K562 (cell line): Measurements from ENCODE around the gene PCCA. TPM values are rescaled to one million over a fixed set of nuclear protein-coding genes. Genes with fewer than 3 reads are reported as not detected.

Source experiments
- ATAC-seq: fragments of 200-7000 bp; cut with Tn5 transposase; 3 replicates; pipeline ENCODE4 v1.9.1; 2020; ENCODE audit warnings: moderate library complexity
- BruUV-seq: library from RNA; stranded (reverse); fragments of 400-500 nt; replicated peaks from 2 replicates; lab custom pipeline; 2021; lab: Mats Ljungman, UMichigan
- CTCF ChIA-PET: fragments of 300-600 bp; formaldehyde crosslinking; extraction: SDS; loops from one replicate; lab custom pipeline; 2021; ENCODE audit warnings: low intra/inter-chr PET ratio; lab: Yijun Ruan, JAX
- POLR2A ChIA-PET: fragments of 300-600, 350-650 bp; sonication (Branson Sonifier 250); formaldehyde crosslinking; extraction: SDS; loops from one replicate; lab custom pipeline; 2021; ENCODE audit warnings: antibody characterized with exemption, inconsistent platforms; lab: Yijun Ruan, JAX
- DNase-seq, 4 experiments: peaks; one replicate each; pipeline versions ENCODE4 v3.0.0 to v3.0.0-alpha.2; 2011 to 2018; ENCODE audit warnings: low spot score in 3 of 4, mixed read lengths in 3 of 4; ENCODE audit errors: extremely low read depth in 1 of 4
- FAIRE-seq: peaks from 2 replicates; lab custom pipeline; 2011; peaks lifted over from hg19 to GRCh38; lab: Jason Lieb, UNC
- H2AFZ ChIP-seq: 2 replicates; pipeline ENCODE4 v1.6.0; 2011; ENCODE audit warnings: low read depth, low read length, control low read depth, inconsistent platforms
- H3K27ac ChIP-seq: fragments of 200-600 bp; 3 replicates; pipeline ENCODE4 v1.8.0; 2011; ENCODE audit warnings: low read depth, mild to moderate bottlenecking, control low read depth, inconsistent platforms, low read length, moderate library complexity, mixed read lengths; ENCODE audit errors: extremely low read depth
- H3K27me3 ChIP-seq, 2 experiments: fragments of 300-600 bp in 1 of 2; 2 replicates in 1 of 2; 3 replicates in 1 of 2; pipeline versions ENCODE4 v1.6.0 to v1.8.0; 2011; ENCODE audit warnings: inconsistent platforms in 2 of 2, low read length in 2 of 2, mild to moderate bottlenecking in 1 of 2, mixed read lengths in 1 of 2, moderate library complexity in 1 of 2; ENCODE audit not compliant: control insufficient read depth in 2 of 2, insufficient read depth in 2 of 2
- H3K36me3 ChIP-seq: fragments of 300-600 bp; 3 replicates; pipeline ENCODE4 v1.8.0; 2011; ENCODE audit warnings: mild to moderate bottlenecking, low read length, inconsistent platforms; ENCODE audit not compliant: control insufficient read depth, insufficient read depth
- H3K4me1 ChIP-seq, 2 experiments: fragments of 200-600 bp in 1 of 2; replicated peaks in 1 of 2; 2 replicates in 1 of 2; 3 replicates in 1 of 2; pipeline versions ENCODE4 v1.5.1 to v1.8.0; 2011; ENCODE audit warnings: inconsistent platforms in 2 of 2, low read length in 2 of 2, mild to moderate bottlenecking in 1 of 2, mixed read lengths in 1 of 2, moderate library complexity in 1 of 2; ENCODE audit not compliant: control insufficient read depth in 2 of 2, insufficient read depth in 2 of 2
- H3K4me2 ChIP-seq: 2 replicates; pipeline ENCODE4 v1.6.1; 2011; ENCODE audit warnings: low read length, control low read depth, inconsistent platforms, mixed read lengths; ENCODE audit not compliant: insufficient read depth
- H3K4me3 ChIP-seq: fragments of 200-600 bp; sonication (generic), shearing (Covaris generic); 2 replicates; pipeline ENCODE4 v1.5.1; 2016; ENCODE audit warnings: control low read depth, inconsistent platforms
- H3K79me2 ChIP-seq: fragments of 200-600 bp; 3 replicates; pipeline ENCODE4 v1.8.0; 2011; ENCODE audit warnings: low read length, inconsistent platforms; ENCODE audit not compliant: control insufficient read depth, insufficient read depth
- H3K9ac ChIP-seq, 2 experiments: 2 replicates each; pipeline versions ENCODE4 v1.6.0 to v1.6.1; 2011; ENCODE audit warnings: low read depth in 2 of 2, low read length in 2 of 2, control low read depth in 1 of 2, inconsistent platforms in 1 of 2, mild to moderate bottlenecking in 1 of 2, mixed read lengths in 1 of 2; ENCODE audit not compliant: insufficient read depth in 1 of 2
- H3K9me1 ChIP-seq: one replicate; pipeline ENCODE4 v1.6.0; 2011; ENCODE audit warnings: inconsistent platforms, mild to moderate bottlenecking, low read length, moderate library complexity; ENCODE audit not compliant: control insufficient read depth, insufficient read depth
- H3K9me3 ChIP-seq: replicated peaks from 2 replicates; pipeline ENCODE4 v1.5.1; 2011; ENCODE audit warnings: low read depth, low read length, inconsistent platforms; ENCODE audit not compliant: control insufficient read depth, insufficient read depth
- H4K20me1 ChIP-seq: replicated peaks from 2 replicates; pipeline ENCODE4 v1.6.1; 2011; ENCODE audit warnings: low read length, inconsistent platforms, mixed read lengths; ENCODE audit not compliant: control insufficient read depth, insufficient read depth
- ARID3B ChIP-seq: fragments of 250-450 bp; sonication (Bioruptor Pico); IDR thresholded peaks from 2 replicates; pipeline ENCODE4 v1.4.0; 2020; ENCODE audit warnings: borderline replicate concordance
- CCAR2 ChIP-seq: fragments of 200-400 bp; formaldehyde crosslinking; IDR thresholded peaks from 2 replicates; pipeline ENCODE4 v1.6.1; 2017; ENCODE audit warnings: mild to moderate bottlenecking, low read depth, low read length
- DMBX1 ChIP-seq: fragments of 250-450 bp; sonication (Bioruptor Pico); IDR thresholded peaks from 2 replicates; pipeline ENCODE4 v1.8.0; 2022; ENCODE audit warnings: inconsistent platforms, mild to moderate bottlenecking, moderate library complexity, borderline replicate concordance
- KAT7 ChIP-seq: sonication (generic); formaldehyde crosslinking; IDR thresholded peaks from 2 replicates; pipeline ENCODE4 v1.8.0; 2022; ENCODE audit warnings: missing genetic modification reagents, mild to moderate bottlenecking, borderline replicate concordance
- PKNOX1 ChIP-seq: fragments of 450-650 bp; IDR thresholded peaks from 2 replicates; pipeline ENCODE4 v1.6.1; 2016
- RAD21 ChIP-seq, 2 experiments: fragments of 250-450 bp in 1 of 2; fragments of 450-650 bp in 1 of 2; sonication (Bioruptor Pico) in 1 of 2; formaldehyde crosslinking in 1 of 2; IDR thresholded peaks in 1 of 2; conservative IDR thresholded peaks in 1 of 2; 2 replicates each; pipeline versions ENCODE4 v1.4.0 to v1.8.0; 2020 to 2022; ENCODE audit warnings: mild to moderate bottlenecking in 2 of 2, moderate library complexity in 1 of 2
- RNF2 ChIP-seq: sonication (generic); IDR thresholded peaks from 2 replicates; pipeline ENCODE4 v1.6.1; 2016
- ZNF24 ChIP-seq: fragments of 450-650 bp; IDR thresholded peaks from 2 replicates; pipeline ENCODE4 v1.6.1; 2016
- ZNF280B ChIP-seq: fragments of 250-450 bp; sonication (Bioruptor Pico); IDR thresholded peaks from 2 replicates; pipeline ENCODE4 v1.5.1; 2021; ENCODE audit warnings: mild to moderate bottlenecking
- ZNF311 ChIP-seq: fragments of 250-450 bp; sonication (Bioruptor Pico); IDR thresholded peaks from 2 replicates; pipeline ENCODE4 v1.4.0; 2020; ENCODE audit warnings: mild to moderate bottlenecking, moderate library complexity
- ZNF518B ChIP-seq: fragments of 250-450 bp; sonication (Bioruptor Pico); IDR thresholded peaks from 2 replicates; pipeline ENCODE4 v1.5.0; 2021; ENCODE audit warnings: mild to moderate bottlenecking, moderate library complexity
- ZNF551 ChIP-seq: fragments of 250-450 bp; sonication (Bioruptor Pico); IDR thresholded peaks from 2 replicates; pipeline ENCODE4 v1.5.0; 2021; ENCODE audit warnings: mild to moderate bottlenecking, moderate library complexity
- WGBS: fragments of 100-300 bp; shearing (Covaris generic); methylation state at CpG from one replicate; pipeline ENCODE4 v1.1.6; 2016; ENCODE audit warnings: low coverage, mixed read lengths; ENCODE audit not compliant: insufficient coverage; ENCODE audit errors: missing lambda C conversion rate; 5-methylcytosine and 5-hydroxymethylcytosine counted together
- in situ Hi-C: fragments of 300-500 bp; cut with MboI; formaldehyde crosslinking; loops from 4 replicates; pipeline ENCODE4 v1.15.0; 2018; ENCODE audit warnings: inconsistent platforms, mixed read lengths
- intact Hi-C: fragments of 100-400 bp; cut with micrococcal nuclease; formaldehyde crosslinking; loops from 2 replicates; pipeline ENCODE4 v1.14.2; 2022
- polyA plus RNA-seq, 8 experiments: library from polyadenylated mRNA; depleted of rRNA in 4 of 8; stranded (reverse) in 5 of 8; unstranded in 3 of 8; fragments of >200 nt; fragmentation: Nextera tagmentation in 2 of 8; fragmentation: Illumina TruSeq in 1 of 8; extraction: Ambion mirVana in 2 of 8; extraction: Trizol in 1 of 8; gene quantifications; 2 replicates each; pipeline versions ENCODE4 v1.2.1 to v1.2.3, GENCODE V29; 2011 to 2014; ENCODE audit warnings: inconsistent platforms in 1 of 8, missing spikeins in 1 of 8
- total RNA-seq, 7 experiments: library from RNA; depleted of rRNA in 6 of 7; stranded (reverse); fragments of >200 nt in 6 of 7; fragmentation: Illumina TruSeq in 2 of 7; extraction: Trizol in 2 of 7; gene quantifications; 2 replicates each; pipeline versions ENCODE4 v1.2.1 to v1.2.3, GENCODE V29; 2011 to 2021; ENCODE audit warnings: low replicate concordance in 1 of 7

Gene PCCA
- total and polyA plus RNA-seq, 9 of the 15 experiments (the other 6 are each of a cell fraction or from before 2014, with no cell fraction given) = 5.2 to 14.1 (median 9.7) TPM

- peak; percentile 15; the same call in 1 of the 2 replicates for TF ChIP-seq PKNOX1
- TF ChIP-seq RNF2 = no peak
- TF ChIP-seq RAD21 (CRISPR knock-in tag; conservative IDR thresholded peaks at IDR 0.05 in 1 of 2, IDR thresholded peaks at IDR 0.05 in 1 of 2) = peak in 1 of 2 experiments; percentile 39; a peak in 2 of 4 replicates
- no peak for TF ChIP-seq ZNF551 (CRISPR knock-in tag)
These were observed 453.9 kb downstream of the PCCA start (continued) for GRCh38 chr13:100542826-100543156.

DNA sequence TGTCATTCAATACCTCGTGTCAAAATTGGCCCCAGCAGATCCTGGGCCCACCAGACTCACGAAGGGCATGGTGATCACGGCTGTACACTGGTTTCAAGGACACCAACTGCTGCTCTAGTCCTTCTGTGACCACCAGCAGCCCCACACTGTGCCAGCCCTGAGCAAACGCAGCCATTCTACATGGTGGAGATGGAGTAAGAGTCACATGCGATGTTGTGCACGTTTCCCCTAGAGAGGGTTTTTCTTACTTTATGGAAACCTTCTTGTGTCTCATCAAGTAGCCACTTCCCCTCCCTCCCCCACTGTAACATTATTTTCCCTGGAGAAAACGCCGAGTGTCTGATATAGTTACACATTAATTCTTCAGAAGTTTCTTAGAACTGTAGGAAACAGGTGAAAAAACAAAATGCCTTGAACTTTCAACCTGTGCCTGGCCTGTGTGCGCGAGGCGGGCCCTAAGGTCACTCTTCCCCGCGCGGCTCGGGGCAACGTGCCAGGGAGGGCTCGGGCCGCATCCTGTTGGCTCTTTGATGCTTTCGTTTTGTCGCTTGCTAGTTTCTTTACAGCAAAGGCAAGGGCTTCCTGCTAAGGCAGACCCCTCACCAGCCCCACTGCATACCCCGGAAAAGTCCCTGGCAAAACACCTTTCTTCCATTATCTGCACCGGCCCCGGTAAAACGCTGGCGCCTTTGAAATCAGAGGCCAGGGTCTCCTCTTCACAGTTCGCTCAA is 455.1 kb downstream of the PCCA start:
- TF ChIP-seq ZNF311 (CRISPR knock-in tag) (no peak), ARID3B (no peak), CCAR2 (no peak), DMBX1 (CRISPR knock-in tag) (no peak), KAT7 (no peak), ZNF280B (CRISPR knock-in tag) (no peak), ZNF24 (no peak), ZNF518B (CRISPR knock-in tag) (no peak)
- H3K9me1 ChIP-seq = no peaks in the 10 kb centered on the region
- FAIRE-seq (no peak), DNase-seq (no peak), ATAC-seq (no peak)
- BruUV-seq = no TSS peak
- POLR2A ChIA-PET = no interaction called here
- peaks cover 0 to 5% of the 10 kb centered on the region in 2 experiments; a peak in 1 of 5 replicates for H3K27me3 ChIP-seq
- WGBS = 56% methylated on average over 21 of the region's 26 CpGs
- no peak overlapping the region for H3K27ac ChIP-seq
- 0 out of 2 replicates have a peak, but pooled peaks cover 3% of the 10 kb centered on the region for H4K20me1 ChIP-seq
- no peaks in the 10 kb centered on the region for H3K36me3 ChIP-seq
- no peak overlapping the region for H3K4me2 ChIP-seq
- no peak overlapping the region for H3K4me3 ChIP-seq
- in situ Hi-C loops (loop anchor here (25.0 kb wide), 1 partner anchor 882 kb away; no protein-coding TSS in a partner anchor), intact Hi-C loops (no loop called here)
- no peak overlapping the region for H2AFZ ChIP-seq
- CTCF ChIA-PET = no interaction called here
- no peak overlapping the region for H3K9ac ChIP-seq
- no peaks in the 10 kb centered on the region for H3K9me3 ChIP-seq
- H3K79me2 ChIP-seq = no peaks in the 10 kb centered on the region
- H3K4me1 ChIP-seq = peaks cover 0 to 3% of the 10 kb centered on the region in 2 experiments; a peak in 1 of 5 replicates
